SU-DHL-6 (cell line): Measurements from ENCODE around the gene ARMC8.

Experiments used
- H2AFZ ChIP-seq: fragments of 200-600 bp; sonication (generic); 2 replicates; pipeline ENCODE4 v1.6.1; 2014; ENCODE audit warnings: low read depth, mild to moderate bottlenecking, moderate library complexity, mixed read lengths, antibody characterized with exemption, low read length; ENCODE audit not compliant: severe bottlenecking
- H3F3A ChIP-seq: fragments of 200-600 bp; shearing (Covaris generic); 2 replicates; pipeline ENCODE4 v1.6.0; 2016; ENCODE audit warnings: antibody characterized with exemption, mild to moderate bottlenecking; ENCODE audit not compliant: insufficient read depth
- H3K27ac ChIP-seq: fragments of 200-600 bp; sonication (generic); 2 replicates; pipeline ENCODE4 v1.5.1; 2016; ENCODE audit warnings: low read depth, mild to moderate bottlenecking, low read length, moderate library complexity, mixed read lengths
- H3K27me3 ChIP-seq: fragments of 200-600 bp; sonication (generic), shearing (Covaris generic); 2 replicates; pipeline ENCODE4 v1.6.0; 2014; ENCODE audit warnings: mild to moderate bottlenecking, low read length
- H3K36me3 ChIP-seq: fragments of 200-600 bp; sonication (generic); 2 replicates; pipeline ENCODE4 v1.6.1; 2014; ENCODE audit warnings: mild to moderate bottlenecking, low read length, mixed read lengths
- H3K4me2 ChIP-seq: fragments of 300-600, 200-600 bp; shearing (Covaris generic), sonication (generic); 2 replicates; pipeline ENCODE4 v1.6.0; 2014; ENCODE audit warnings: low read length, low read depth, mild to moderate bottlenecking; ENCODE audit not compliant: poor library complexity, severe bottlenecking
- H3K4me3 ChIP-seq: fragments of 200-600 bp; sonication (generic); 2 replicates; pipeline ENCODE4 v1.5.1; 2014; ENCODE audit warnings: antibody characterized with exemption, low read length, mild to moderate bottlenecking, mixed read lengths; ENCODE audit not compliant: insufficient read depth, poor library complexity, severe bottlenecking
- H3K79me2 ChIP-seq: fragments of 200-600 bp; sonication (generic); 2 replicates; pipeline ENCODE4 v1.6.1; 2014; ENCODE audit warnings: mild to moderate bottlenecking, low read length, moderate library complexity; ENCODE audit not compliant: insufficient read depth
- H3K9ac ChIP-seq: fragments of 200-600 bp; sonication (generic); 2 replicates; pipeline ENCODE4 v1.7.0; 2014; ENCODE audit warnings: mild to moderate bottlenecking, low read length
- H3K9me2 ChIP-seq: fragments of 200-600 bp; sonication (generic); replicated peaks from 2 replicates; pipeline ENCODE4 v1.6.1; 2014; ENCODE audit warnings: low read length; ENCODE audit not compliant: insufficient read depth
- H3K9me3 ChIP-seq: fragments of 200-600 bp; sonication (generic); 2 replicates; pipeline ENCODE4 v1.6.1; 2014; ENCODE audit warnings: low read length, mixed read lengths; ENCODE audit not compliant: insufficient read depth
- H4K20me1 ChIP-seq: fragments of 200-600 bp; sonication (generic); 2 replicates; pipeline ENCODE4 v1.6.1; 2014; ENCODE audit warnings: low read depth, mild to moderate bottlenecking, antibody characterized with exemption, low read length, moderate library complexity, mixed read lengths
- CTCF ChIP-seq: fragments of 200-600 bp; sonication (generic); IDR thresholded peaks from one replicate; pipeline ENCODE4 v1.5.1; 2017; ENCODE audit warnings: antibody characterized with exemption, mild to moderate bottlenecking, low read length, moderate library complexity; ENCODE audit not compliant: insufficient read depth, poor library complexity, severe bottlenecking
- EZH2phosphoT487 ChIP-seq: fragments of 200-600 bp; sonication (generic), shearing (Covaris generic); conservative IDR thresholded peaks from 2 replicates; pipeline ENCODE4 v1.6.1; 2018; ENCODE audit warnings: mild to moderate bottlenecking, antibody characterized with exemption, low read length, moderate library complexity, mixed read lengths

The ARMC8 gene

GRCh38 chr3:138260611-138261010, 73.5 kb downstream of the ARMC8 start:
- no peak overlapping the region for H2AFZ ChIP-seq
- H4K20me1 ChIP-seq, result no peaks in the 10 kb centered on the region
- H3K4me2 ChIP-seq, result no peak overlapping the region
- no peaks in the 10 kb centered on the region for H3F3A ChIP-seq
- no peaks in the 10 kb centered on the region for H3K9me2 ChIP-seq
- H3K9ac ChIP-seq, result no peak overlapping the region
- no peak overlapping the region for H3K27ac ChIP-seq
- H3K27me3 ChIP-seq, result no peaks in the 10 kb centered on the region
- no peak overlapping the region for H3K4me3 ChIP-seq
- no peaks in the 10 kb centered on the region for H3K9me3 ChIP-seq
- no peak for TF ChIP-seq EZH2phosphoT487
- no peak for TF ChIP-seq CTCF
- no peaks in the 10 kb centered on the region for H3K36me3 ChIP-seq
- H3K79me2 ChIP-seq, result no peaks in the 10 kb centered on the region

- H2AFZ ChIP-seq, result no peak overlapping the region
- TF ChIP-seq CTCF, result no peak
- TF ChIP-seq EZH2phosphoT487, result no peak
- no peak overlapping the region for H3K4me3 ChIP-seq
- H3K9me2 ChIP-seq, result no peaks in the 10 kb centered on the region
- H3K9ac ChIP-seq, result no peak overlapping the region
- H3K27me3 ChIP-seq, result no peaks in the 10 kb centered on the region
- H3F3A ChIP-seq, result no peaks in the 10 kb centered on the region
- no peak overlapping the region for H3K4me2 ChIP-seq
- H3K9me3 ChIP-seq, result no peaks in the 10 kb centered on the region
- no peaks in the 10 kb centered on the region for H4K20me1 ChIP-seq
- H3K79me2 ChIP-seq, result no peaks in the 10 kb centered on the region
- H3K36me3 ChIP-seq, result no peaks in the 10 kb centered on the region
- H3K27ac ChIP-seq, result no peak overlapping the region
Observed at GRCh38 chr3:138263104-138263503, 76.0 kb downstream of the ARMC8 start.

DNA sequence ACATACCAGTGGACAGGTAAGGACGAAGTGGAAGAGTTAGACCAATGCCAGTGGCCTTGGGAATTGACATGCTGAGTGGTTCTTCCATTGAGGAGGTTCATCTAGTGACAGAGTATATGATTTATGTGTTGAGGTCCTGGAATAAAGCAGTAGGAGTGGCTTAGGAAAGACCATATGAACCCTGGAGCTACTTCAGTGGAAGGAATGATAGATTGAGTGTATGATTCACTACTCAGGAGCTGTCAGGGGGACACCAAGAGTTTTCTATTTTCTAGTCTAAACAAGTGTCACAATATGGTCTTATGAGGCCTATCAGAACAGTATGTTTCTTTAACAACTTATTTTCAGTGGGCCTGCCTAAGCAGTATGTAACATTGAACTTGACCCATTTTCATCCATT, 78.6 kb downstream of the ARMC8 start:
- Histone ChIP-seq H3K4me2 (no peak overlapping the region), H3F3A (no peaks in the 10 kb centered on the region), H3K9ac (no peak overlapping the region), H3K36me3 (peaks cover 8% of the 10 kb centered on the region; the same call in 1 of the 2 replicates), H3K27ac (no peak overlapping the region), H2AFZ (no peak overlapping the region), H3K9me2 (no peaks in the 10 kb centered on the region), H3K4me3 (no peak overlapping the region), H4K20me1 (no peaks in the 10 kb centered on the region), H3K27me3 (no peaks in the 10 kb centered on the region), H3K9me3 (no peaks in the 10 kb centered on the region), H3K79me2 (no peaks in the 10 kb centered on the region)
- TF ChIP-seq CTCF (no peak), EZH2phosphoT487 (no peak)

GRCh38 chr3:138267083-138267482, 80.0 kb downstream of the ARMC8 start:
- no peak overlapping the region for H3K4me3 ChIP-seq
- no peak overlapping the region for H3K9ac ChIP-seq
- no peak overlapping the region for H3K4me2 ChIP-seq
- TF ChIP-seq EZH2phosphoT487, result no peak
- no peak for TF ChIP-seq CTCF
- no peaks in the 10 kb centered on the region for H3K79me2 ChIP-seq
- no peaks in the 10 kb centered on the region for H3K9me3 ChIP-seq
- no peak overlapping the region for H3K27ac ChIP-seq
- H3K27me3 ChIP-seq, result no peaks in the 10 kb centered on the region
- no peaks in the 10 kb centered on the region for H3F3A ChIP-seq
- H3K36me3 ChIP-seq, result peaks cover 10% of the 10 kb centered on the region; the same call in 1 of the 2 replicates
- no peak overlapping the region for H2AFZ ChIP-seq
- no peaks in the 10 kb centered on the region for H4K20me1 ChIP-seq
- no peaks in the 10 kb centered on the region for H3K9me2 ChIP-seq
